ENCODE data around the gene KRTAP12-4.
A peak's percentile ranks its signal among the peaks of the same experiment; 100 is the strongest.
"Not testable (repeated sequence)": the region's sequence is repeated elsewhere in the genome, so short reads cannot be mapped to it uniquely, and the experiment has no call there.

KRTAP12-4 gene

GRCh38 chr21:44657635-44658540 is 3.4 kb upstream of the KRTAP12-4 start, which contains the start of gene KRTAP12-3:
Gene KRTAP12-3 (plus strand): TSS chr21:44657932. CDS start chr21:44657980, 48 bp downstream.
- no peak for DNase-seq (ENCODE audit: low read depth, low spot score)

- no peak for DNase-seq (ENCODE audit: low read depth, low spot score)
These were observed 2.4 kb upstream of the KRTAP12-4 start for GRCh38 chr21:44656868-44657267.

- no peak for DNase-seq (ENCODE audit: low read depth, low spot score)
These were observed 543 bp downstream of the KRTAP12-4 start for GRCh38 chr21:44653656-44654575.

GRCh38 chr21:44653123-44653522 is 1.3 kb downstream of the KRTAP12-4 start:
- DNase-seq (ENCODE audit: low read depth, low spot score), result peak; percentile 27

- no peak for DNase-seq (ENCODE audit: low read depth, low spot score)
These were observed 3.3 kb downstream of the KRTAP12-4 start for GRCh38 chr21:44650973-44651675.

GRCh38 chr21:44650265-44650972 is 4.0 kb downstream of the KRTAP12-4 start:
- DNase-seq (ENCODE audit: low read depth, low spot score), result no peak

- DNase-seq (ENCODE audit: low read depth, low spot score), result no peak
These were observed 4.8 kb downstream of the KRTAP12-4 start for GRCh38 chr21:44649521-44650100.

GRCh38 chr21:44648557-44649311 is 5.7 kb downstream of the KRTAP12-4 start:
- no peak for DNase-seq (ENCODE audit: low read depth, low spot score)

- peak; percentile 62 for DNase-seq (ENCODE audit: low read depth, low spot score)
These were observed 7.3 kb downstream of the KRTAP12-4 start for GRCh38 chr21:44647222-44647552.

- DNase-seq (ENCODE audit: low read depth, low spot score), result peak; percentile 34
These were observed 7.9 kb downstream of the KRTAP12-4 start, which contains the start of gene KRTAP10-11 for GRCh38 chr21:44646366-44647221. Gene KRTAP10-11 (plus strand): TSS chr21:44646414. CDS start chr21:44646459, 45 bp downstream.

GRCh38 chr21:44644878-44645277 is 9.6 kb downstream of the KRTAP12-4 start:
- no peak for DNase-seq (ENCODE audit: low read depth, low spot score)

GRCh38 chr21:44643741-44644310 is 10.6 kb downstream of the KRTAP12-4 start:
- no peak for DNase-seq (ENCODE audit: low read depth, low spot score)

GRCh38 chr21:44640761-44641160 is 13.7 kb downstream of the KRTAP12-4 start:
- no peak for DNase-seq (ENCODE audit: low read depth, low spot score)

- DNase-seq (ENCODE audit: low read depth, low spot score), result no peak
These were observed 15.2 kb downstream of the KRTAP12-4 start for GRCh38 chr21:44639331-44639655.

- DNase-seq (ENCODE audit: low read depth, low spot score), result not testable (repeated sequence)
These were observed 15.7 kb downstream of the KRTAP12-4 start for GRCh38 chr21:44638506-44639330.

GRCh38 chr21:44637851-44638348 is 16.6 kb downstream of the KRTAP12-4 start:
- DNase-seq (ENCODE audit: low read depth, low spot score), result not testable (repeated sequence)

GRCh38 chr21:44637018-44637850 is 17.2 kb downstream of the KRTAP12-4 start, which contains the start of gene KRTAP10-10:
Gene KRTAP10-10 (plus strand): TSS chr21:44637356. CDS start chr21:44637418, 62 bp downstream.
- no peak for DNase-seq (ENCODE audit: low read depth, low spot score)

Data from ELF-1 (cell line).